PC-9 (cell line): ENCODE results near the gene WRNIP1.

Source experiments
- EZH2 ChIP-seq: fragments of 200-600 bp; sonication (generic); IDR thresholded peaks from 2 replicates; pipeline ENCODE4 v1.8.0; 2017; ENCODE audit warnings: antibody characterized with exemption, low read depth
- TF ChIP-seq, protein P1 (sequence below): fragments of 200-600 bp; sonication (generic); conservative IDR thresholded peaks from 2 replicates; pipeline ENCODE4 v1.6.1; 2017; ENCODE audit warnings: mixed run types, antibody characterized with exemption, mild to moderate bottlenecking, moderate library complexity

DNA sequence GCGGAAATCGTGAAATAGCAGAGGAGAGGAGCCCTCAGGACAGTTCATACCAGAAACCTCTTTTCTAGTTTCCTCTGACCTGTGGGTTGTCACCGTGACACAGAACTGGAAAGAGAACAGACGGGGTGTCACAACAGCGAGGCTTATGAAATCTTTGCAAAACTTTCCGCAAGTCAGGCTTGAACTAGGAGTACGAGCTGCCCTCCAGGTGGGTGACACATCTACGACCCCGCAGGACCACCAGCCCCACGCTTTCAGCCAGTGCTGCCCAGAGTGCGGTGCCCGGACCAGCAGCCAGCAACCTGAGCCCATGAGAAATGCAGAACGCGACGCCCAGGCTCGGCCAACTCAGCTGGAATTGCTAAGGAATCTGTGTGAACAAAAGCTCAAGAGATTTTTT lies 30.8 kb downstream of the WRNIP1 start:
- TF ChIP-seq, protein P1, sequence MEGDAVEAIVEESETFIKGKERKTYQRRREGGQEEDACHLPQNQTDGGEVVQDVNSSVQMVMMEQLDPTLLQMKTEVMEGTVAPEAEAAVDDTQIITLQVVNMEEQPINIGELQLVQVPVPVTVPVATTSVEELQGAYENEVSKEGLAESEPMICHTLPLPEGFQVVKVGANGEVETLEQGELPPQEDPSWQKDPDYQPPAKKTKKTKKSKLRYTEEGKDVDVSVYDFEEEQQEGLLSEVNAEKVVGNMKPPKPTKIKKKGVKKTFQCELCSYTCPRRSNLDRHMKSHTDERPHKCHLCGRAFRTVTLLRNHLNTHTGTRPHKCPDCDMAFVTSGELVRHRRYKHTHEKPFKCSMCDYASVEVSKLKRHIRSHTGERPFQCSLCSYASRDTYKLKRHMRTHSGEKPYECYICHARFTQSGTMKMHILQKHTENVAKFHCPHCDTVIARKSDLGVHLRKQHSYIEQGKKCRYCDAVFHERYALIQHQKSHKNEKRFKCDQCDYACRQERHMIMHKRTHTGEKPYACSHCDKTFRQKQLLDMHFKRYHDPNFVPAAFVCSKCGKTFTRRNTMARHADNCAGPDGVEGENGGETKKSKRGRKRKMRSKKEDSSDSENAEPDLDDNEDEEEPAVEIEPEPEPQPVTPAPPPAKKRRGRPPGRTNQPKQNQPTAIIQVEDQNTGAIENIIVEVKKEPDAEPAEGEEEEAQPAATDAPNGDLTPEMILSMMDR: no peak
- TF ChIP-seq EZH2: no peak
